ENCODE data around the gene ZNF207. TPM values are rescaled to one million over a fixed set of nuclear protein-coding genes. Genes with fewer than 3 reads are reported as not detected.
A peak's percentile ranks its signal among the peaks of the same experiment; 100 is the strongest.
"Not testable (repeated sequence)": the region's sequence is repeated elsewhere in the genome, so short reads cannot be mapped to it uniquely, and the experiment has no call there.

Gene ZNF207
- total and polyA plus RNA-seq, 12 donors, result 58.8 to 193 (median 130) TPM

DNA sequence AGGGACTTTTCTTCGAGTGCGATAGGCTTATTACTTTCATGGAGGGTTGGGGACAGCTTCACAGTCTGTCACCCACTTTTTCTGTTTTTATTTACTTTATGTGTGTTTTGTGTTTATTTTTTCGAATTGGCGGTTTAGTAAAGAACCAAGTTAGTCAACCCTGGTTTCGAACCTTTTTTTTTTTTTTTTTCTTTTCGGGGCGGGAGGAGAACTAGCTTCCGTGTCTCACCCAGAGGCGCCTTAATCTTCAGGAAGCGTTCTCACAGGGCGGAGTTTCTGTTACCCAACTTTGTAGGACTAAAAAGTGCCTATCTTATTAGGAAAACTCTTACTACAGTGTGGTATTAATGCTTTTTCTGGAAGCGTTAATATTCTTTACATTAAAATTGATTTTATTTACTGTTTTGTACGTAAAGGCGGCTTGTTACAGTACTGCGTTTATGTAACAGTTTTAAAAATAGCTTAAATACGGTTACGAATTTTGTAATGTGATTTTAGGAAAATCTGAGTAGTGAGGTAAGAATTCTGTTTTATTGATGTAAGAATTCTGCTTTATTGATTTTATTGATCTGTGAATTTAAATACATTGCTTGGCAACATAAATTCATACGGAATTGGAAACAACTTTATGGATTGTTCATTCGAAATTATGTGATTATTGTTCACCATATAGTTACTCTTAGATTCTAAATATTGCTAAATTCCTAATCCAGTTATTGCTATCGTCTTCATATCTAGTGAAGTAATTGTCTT is 885 bp downstream of the ZNF207 start:
- WGBS, 4 donors, result 0 to 1% (median 0%) methylated on average over 20 of the region's 20 CpGs
- peak overlapping the region; percentile 41 to 97 (median 81) for H3K4me3 ChIP-seq
- H3K4me1 ChIP-seq (replicated peaks in 1 of 2), result peaks cover 24 to 47% of the 10 kb centered on the region in 2 donors
- H3K27me3 ChIP-seq, result no peaks in the 10 kb centered on the region
- TF ChIP-seq POLR2A (IDR thresholded peaks at IDR 0.05), result no peak
- TF ChIP-seq, protein P1, sequence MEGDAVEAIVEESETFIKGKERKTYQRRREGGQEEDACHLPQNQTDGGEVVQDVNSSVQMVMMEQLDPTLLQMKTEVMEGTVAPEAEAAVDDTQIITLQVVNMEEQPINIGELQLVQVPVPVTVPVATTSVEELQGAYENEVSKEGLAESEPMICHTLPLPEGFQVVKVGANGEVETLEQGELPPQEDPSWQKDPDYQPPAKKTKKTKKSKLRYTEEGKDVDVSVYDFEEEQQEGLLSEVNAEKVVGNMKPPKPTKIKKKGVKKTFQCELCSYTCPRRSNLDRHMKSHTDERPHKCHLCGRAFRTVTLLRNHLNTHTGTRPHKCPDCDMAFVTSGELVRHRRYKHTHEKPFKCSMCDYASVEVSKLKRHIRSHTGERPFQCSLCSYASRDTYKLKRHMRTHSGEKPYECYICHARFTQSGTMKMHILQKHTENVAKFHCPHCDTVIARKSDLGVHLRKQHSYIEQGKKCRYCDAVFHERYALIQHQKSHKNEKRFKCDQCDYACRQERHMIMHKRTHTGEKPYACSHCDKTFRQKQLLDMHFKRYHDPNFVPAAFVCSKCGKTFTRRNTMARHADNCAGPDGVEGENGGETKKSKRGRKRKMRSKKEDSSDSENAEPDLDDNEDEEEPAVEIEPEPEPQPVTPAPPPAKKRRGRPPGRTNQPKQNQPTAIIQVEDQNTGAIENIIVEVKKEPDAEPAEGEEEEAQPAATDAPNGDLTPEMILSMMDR (IDR thresholded peaks at IDR 0.05), result no peak
- H3K36me3 ChIP-seq (replicated peaks in 1 of 2), result peaks cover 0 to 23% of the 10 kb centered on the region in 2 donors
- H3K27ac ChIP-seq, result peak overlapping the region; percentile 92 to 98 (median 96)
- intact Hi-C loops (cut with DNase I), result no loop called here
- DNase-seq, result peak in 4 of 7 donors; percentile 52 to 68 (median 56)
- no peaks in the 10 kb centered on the region for H3K9me3 ChIP-seq (replicated peaks in 1 of 3)

DNA sequence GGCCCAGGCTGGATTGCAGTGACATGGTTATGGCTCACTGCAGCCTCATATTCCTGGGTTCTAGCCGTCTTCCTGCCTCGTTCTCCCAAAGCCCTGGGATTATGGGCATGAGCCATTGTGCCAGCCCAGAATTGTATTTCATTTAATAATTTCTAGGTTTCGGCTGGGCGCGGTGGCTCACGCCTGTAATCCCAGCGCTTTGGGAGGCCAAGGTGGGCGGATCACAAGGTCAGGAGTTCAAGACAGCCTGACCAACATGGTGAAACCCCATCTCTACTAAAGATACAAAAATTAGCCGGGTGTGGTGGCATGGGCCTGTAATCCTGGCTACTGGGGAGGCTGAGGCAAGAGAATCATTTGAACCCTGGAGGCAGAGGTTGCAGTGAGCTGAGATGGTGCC is 2.8 kb downstream of the ZNF207 start:
- DNase-seq, result peak in 1 of 7 donors; percentile 36
- Histone ChIP-seq H3K4me1 (replicated peaks in 1 of 2) (peaks cover 30 to 59% of the 10 kb centered on the region in 2 donors), H3K4me3 (peak overlapping the region in 2 of 4 donors; percentile 80 to 97), H3K36me3 (replicated peaks in 1 of 2) (peaks cover 0 to 30% of the 10 kb centered on the region in 2 donors), H3K27ac (peak overlapping the region in 2 of 5 donors; percentile 6 to 11)
- H3K9me3 ChIP-seq (replicated peaks in 1 of 3); H3K27me3 ChIP-seq; intact Hi-C loops (cut with DNase I): not testable (repeated sequence)
- WGBS, 4 donors, result 67 to 77% (median 73%) methylated on average over 6 to 9 of the region's 9 CpGs

DNA sequence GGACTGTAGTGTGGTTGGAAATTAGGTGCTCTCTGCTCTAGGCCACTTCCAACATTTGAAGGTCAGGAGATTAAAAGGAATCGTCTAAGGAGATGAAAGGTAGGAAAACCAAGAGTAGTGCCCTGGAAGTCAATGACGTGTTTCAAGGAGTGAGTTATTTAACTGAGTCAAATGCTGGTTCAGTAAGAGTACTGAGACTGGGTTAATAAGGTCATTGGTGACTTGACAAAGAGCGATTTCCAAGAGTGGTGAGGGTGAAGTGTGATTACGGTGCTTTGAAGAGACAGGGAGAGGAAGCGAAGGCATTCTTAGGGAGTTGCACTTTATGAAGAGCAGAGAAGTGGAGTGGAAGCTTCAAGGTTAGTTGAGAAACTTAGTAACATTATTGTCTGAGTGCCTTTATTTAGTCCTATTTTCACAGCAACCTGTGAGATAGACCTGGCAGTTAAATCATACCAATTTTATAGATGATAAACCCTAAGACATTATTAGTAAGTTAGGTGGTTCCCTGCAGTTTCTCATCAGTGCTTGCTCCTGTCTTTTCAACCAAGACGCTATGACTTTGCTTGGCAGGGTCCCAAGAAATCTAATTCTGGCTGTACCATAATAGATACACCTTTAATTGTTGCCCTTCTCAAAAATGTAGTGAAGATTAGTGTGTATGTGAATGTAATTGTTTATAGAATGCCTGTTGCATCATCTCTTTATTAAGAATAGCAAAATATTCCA is 5.9 kb downstream of the ZNF207 start:
- no peaks in the 10 kb centered on the region for H3K9me3 ChIP-seq (replicated peaks in 1 of 3)
- peak overlapping the region in 3 of 5 donors; percentile 1 to 45 (median 5) for H3K27ac ChIP-seq
- 27 to 32% (median 30%) methylated on average over 6 of the region's 6 CpGs for WGBS, 4 donors
- intact Hi-C loops (cut with DNase I), result no loop called here
- TF ChIP-seq, protein P1 (IDR thresholded peaks at IDR 0.05), result no peak
- no peak for TF ChIP-seq POLR2A (IDR thresholded peaks at IDR 0.05)
- H3K27me3 ChIP-seq, result no peaks in the 10 kb centered on the region
- DNase-seq, result no peak
- H3K4me1 ChIP-seq (replicated peaks in 1 of 2), result peaks cover 30 to 58% of the 10 kb centered on the region in 2 donors
- H3K4me3 ChIP-seq, result no peak overlapping the region
- peaks cover 0 to 61% of the 10 kb centered on the region in 2 donors for H3K36me3 ChIP-seq (replicated peaks in 1 of 2)

DNA sequence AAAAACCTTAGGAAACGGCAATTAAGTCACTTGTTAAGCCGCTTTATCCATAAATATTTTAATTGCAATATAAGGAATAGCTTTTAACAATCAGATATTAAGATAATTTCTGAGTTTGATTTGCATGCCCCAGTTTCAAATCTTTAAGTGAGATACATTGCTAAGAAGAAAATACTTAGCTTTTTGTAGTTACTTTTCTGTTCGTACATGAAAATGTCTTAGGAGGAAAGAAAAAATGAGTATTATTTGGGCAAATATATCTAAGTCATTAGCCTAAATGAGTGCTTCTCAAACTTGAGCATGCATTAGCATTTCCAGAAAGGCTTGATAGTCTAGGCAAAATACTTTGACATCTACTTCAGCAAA is 6.4 kb downstream of the ZNF207 start:
- intact Hi-C loops (cut with DNase I), result no loop called here
- H3K4me3 ChIP-seq, result no peak overlapping the region
- no peak for DNase-seq
- peaks cover 0 to 66% of the 10 kb centered on the region in 2 donors for H3K36me3 ChIP-seq (replicated peaks in 1 of 2)
- no peak overlapping the region for H3K27ac ChIP-seq
- WGBS, 4 donors, result 90 to 95% (median 92%) methylated on average over 3 of the region's 3 CpGs
- no peaks in the 10 kb centered on the region for H3K27me3 ChIP-seq
- TF ChIP-seq POLR2A (IDR thresholded peaks at IDR 0.05), result no peak
- H3K9me3 ChIP-seq (replicated peaks in 1 of 3), result no peaks in the 10 kb centered on the region
- peaks cover 30 to 64% of the 10 kb centered on the region in 2 donors for H3K4me1 ChIP-seq (replicated peaks in 1 of 2)

DNA sequence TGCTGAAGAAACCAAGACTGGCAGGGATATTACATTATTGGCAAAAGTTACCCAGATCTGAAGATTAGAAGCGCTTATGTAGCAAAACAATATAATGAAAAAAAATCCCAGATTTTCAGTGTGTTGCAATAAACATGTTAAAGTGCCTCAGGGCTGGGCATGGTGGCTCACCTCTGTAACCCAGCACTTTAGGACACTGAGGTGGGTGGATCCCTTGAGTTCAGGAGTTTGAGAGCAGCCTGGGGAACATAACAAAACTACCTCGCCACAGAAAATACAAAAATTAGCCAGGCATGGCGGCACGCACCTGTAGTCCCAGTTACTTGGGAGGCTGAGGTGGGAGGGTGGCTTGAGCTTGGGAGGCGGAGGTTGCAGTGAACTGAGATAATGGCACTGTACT is 6.8 kb downstream of the ZNF207 start:
- H3K4me3 ChIP-seq, result no peak overlapping the region
- H3K27ac ChIP-seq, result no peak overlapping the region
- peaks cover 30 to 68% of the 10 kb centered on the region in 2 donors for H3K4me1 ChIP-seq (replicated peaks in 1 of 2)
- H3K9me3 ChIP-seq (replicated peaks in 1 of 3), result no peaks in the 10 kb centered on the region
- intact Hi-C loops (cut with DNase I), result no loop called here
- peaks cover 0 to 70% of the 10 kb centered on the region in 2 donors for H3K36me3 ChIP-seq (replicated peaks in 1 of 2)
- DNase-seq, result no peak
- no peaks in the 10 kb centered on the region for H3K27me3 ChIP-seq
- TF ChIP-seq POLR2A (IDR thresholded peaks at IDR 0.05), result no peak
- TF ChIP-seq, protein P1 (IDR thresholded peaks at IDR 0.05), result no peak
- 87 to 92% (median 91%) methylated on average over 5 of the region's 5 CpGs for WGBS, 4 donors
